Fibroblast of villous mesenchyme (primary cell): ENCODE data around the gene ACTN4. TPM values are rescaled to one million over a fixed set of nuclear protein-coding genes. Genes with fewer than 3 reads are reported as not detected.
"Not testable (repeated sequence)": the region's sequence is repeated elsewhere in the genome, so short reads cannot be mapped to it uniquely, and the experiment has no call there.

ENCODE experiments used
- DNase-seq: peaks from one replicate; pipeline ENCODE4 v3.0.0-alpha.2; 2010; ENCODE audit warnings: low read depth
- H3K4me3 ChIP-seq: 2 replicates; pipeline ENCODE4 v1.5.1; 2011; ENCODE audit warnings: low read depth, mild to moderate bottlenecking, low read length
- total RNA-seq: library from RNA; depleted of rRNA; stranded (reverse); fragments of >200 nt; gene quantifications from 2 replicates; pipeline ENCODE4 v1.2.3, GENCODE V29; 2012
- TF ChIP-seq, protein P1 (sequence below): IDR thresholded peaks from 2 replicates; pipeline ENCODE4 v1.5.1; 2012; ENCODE audit warnings: low read depth, mild to moderate bottlenecking, low read length; ENCODE audit not compliant: insufficient read depth

The ACTN4 gene
- 333 and 456 TPM in 2 replicates for total RNA-seq

DNA sequence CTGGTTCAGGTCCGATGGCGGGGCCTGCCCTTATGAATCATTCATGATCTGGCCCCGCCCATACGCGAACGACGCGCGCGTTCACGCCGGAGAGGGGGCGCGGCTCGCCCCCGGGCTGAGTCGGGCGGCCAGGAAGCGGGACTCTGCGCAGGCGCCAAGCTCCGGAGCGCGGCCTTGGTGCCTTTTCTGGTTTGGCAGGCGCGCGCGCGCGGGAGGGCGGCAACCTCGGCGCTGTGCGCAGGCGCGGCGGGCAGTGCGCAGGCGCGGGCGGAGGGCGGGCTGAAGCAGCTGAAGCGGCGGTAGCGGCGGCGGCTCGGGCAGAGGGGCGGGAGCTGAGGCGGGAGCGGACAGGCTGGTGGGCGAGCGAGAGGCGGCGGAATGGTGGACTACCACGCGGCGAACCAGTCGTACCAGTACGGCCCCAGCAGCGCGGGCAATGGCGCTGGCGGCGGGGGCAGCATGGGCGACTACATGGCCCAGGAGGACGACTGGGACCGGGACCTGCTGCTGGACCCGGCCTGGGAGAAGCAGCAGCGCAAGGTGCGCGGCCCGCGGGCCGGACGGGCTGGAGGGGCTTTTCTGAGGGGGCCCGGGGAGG is at the start of gene ACTN4:
TSS of gene ACTN4 (plus strand) at position 282 of the 598 bp plus-strand sequence. CDS start at position 379, 97 bp downstream.
- DNase-seq, result peak; percentile 97
- peak within 1 kb of the TSS; percentile 99 for H3K4me3 ChIP-seq
- TF ChIP-seq, protein P1, sequence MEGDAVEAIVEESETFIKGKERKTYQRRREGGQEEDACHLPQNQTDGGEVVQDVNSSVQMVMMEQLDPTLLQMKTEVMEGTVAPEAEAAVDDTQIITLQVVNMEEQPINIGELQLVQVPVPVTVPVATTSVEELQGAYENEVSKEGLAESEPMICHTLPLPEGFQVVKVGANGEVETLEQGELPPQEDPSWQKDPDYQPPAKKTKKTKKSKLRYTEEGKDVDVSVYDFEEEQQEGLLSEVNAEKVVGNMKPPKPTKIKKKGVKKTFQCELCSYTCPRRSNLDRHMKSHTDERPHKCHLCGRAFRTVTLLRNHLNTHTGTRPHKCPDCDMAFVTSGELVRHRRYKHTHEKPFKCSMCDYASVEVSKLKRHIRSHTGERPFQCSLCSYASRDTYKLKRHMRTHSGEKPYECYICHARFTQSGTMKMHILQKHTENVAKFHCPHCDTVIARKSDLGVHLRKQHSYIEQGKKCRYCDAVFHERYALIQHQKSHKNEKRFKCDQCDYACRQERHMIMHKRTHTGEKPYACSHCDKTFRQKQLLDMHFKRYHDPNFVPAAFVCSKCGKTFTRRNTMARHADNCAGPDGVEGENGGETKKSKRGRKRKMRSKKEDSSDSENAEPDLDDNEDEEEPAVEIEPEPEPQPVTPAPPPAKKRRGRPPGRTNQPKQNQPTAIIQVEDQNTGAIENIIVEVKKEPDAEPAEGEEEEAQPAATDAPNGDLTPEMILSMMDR, result no peak

DNA sequence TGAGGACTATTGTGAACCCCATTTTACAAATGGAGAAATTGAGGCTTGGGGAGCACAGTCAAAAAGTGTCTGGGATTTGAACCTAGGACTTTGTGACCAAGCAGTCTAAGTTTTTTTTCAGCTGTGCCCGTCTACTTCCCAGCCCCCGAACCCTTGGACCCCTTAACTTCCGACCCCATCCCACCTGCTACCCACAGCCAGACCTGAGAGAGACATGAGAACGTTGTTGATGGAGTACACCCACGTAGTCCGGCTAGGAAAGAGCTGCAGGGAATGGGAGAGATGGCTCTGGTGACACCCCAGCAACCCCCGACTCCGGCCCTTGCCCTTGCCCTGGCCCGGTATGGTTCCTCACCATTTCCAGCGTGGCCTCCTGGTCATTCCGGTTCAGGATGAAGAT is 47.7 kb upstream of the ACTN4 start:
- no peak for DNase-seq
- H3K4me3 ChIP-seq, result no peak overlapping the region
- TF ChIP-seq, protein P1, result no peak

DNA sequence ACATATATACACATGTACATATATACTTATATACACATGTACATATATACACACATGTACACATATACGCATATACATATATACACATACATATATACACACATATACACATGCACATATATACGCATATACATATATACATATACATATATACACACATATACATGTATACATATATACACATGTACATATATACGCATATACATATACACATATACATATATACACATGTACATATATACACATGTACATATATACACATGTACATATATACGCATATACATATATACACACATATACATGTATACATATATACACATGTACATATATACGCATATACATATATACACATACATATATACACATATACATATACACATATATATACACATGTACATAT is 44.6 kb upstream of the ACTN4 start:
- not testable (repeated sequence) for H3K4me3 ChIP-seq, DNase-seq

DNA sequence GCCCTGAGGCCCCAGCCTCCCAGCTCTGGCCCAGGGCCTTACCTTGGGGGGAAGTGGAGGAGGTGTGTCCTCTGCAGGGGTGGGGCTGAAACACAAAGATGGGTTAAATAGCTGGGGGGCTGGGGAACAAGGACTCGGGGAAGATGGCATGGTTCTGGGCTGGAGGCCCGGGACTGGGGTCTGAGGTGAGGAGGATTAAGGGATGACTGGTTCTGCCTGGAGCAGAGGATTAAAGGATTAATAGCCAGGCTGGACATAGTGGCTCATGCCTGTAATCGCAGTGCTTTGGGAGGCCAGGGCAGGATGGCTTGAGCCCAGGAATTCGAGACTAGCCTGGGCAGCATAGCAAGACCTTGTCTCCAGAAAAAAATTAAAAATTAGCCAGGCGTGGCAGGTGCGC is 41.3 kb upstream of the ACTN4 start:
- no peak overlapping the region for H3K4me3 ChIP-seq
- no peak for DNase-seq
- TF ChIP-seq, protein P1, result no peak

DNA sequence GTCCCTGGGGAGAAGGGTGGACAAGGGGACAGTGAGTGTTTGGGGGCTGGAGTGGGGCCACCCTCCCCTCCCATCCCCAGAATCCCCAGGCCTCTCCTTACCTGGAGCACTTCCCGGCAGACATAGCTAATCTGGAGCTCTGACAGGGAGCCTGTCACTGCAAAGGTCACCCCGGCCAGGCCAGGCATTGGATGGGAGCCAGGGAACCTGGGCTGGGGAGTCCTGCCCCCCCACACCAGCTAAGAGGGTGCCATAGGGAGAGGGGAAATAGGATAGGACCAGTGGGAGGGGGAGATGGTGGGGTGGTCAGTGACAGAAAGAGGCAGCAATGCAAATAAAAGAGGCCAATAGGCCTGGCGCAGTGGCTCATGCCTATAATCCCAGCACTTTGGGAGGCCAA is 33.2 kb upstream of the ACTN4 start:
- TF ChIP-seq, protein P1, result no peak
- DNase-seq, result no peak
- H3K4me3 ChIP-seq, result no peak overlapping the region

DNA sequence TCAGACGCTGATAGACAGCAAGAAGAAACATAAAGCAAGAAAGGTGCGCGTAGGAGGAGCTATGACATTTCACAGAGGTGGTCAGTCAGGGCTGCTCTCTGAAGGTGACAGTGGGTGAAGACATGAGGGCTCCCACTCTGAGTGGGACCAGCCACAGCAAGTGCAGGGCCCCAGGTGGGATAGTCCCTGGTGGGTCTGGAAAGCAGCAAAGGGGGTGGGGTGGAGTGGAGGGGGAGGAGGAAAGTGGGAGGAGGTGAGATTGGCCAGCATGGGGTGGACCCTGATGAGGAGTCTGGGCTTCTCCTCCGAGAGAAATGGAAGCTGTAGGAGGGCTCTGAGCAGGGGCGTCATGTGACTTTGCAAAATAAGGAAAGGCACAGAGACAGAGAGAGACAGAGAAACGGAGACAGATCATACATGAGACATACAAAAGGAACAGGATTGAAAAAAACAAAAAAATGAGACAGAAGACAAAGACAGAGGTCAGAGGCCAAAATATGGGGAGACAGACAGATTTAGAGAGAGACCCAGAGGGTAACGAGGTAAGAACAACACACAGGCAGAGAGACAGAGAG is 32.4 kb upstream of the ACTN4 start:
- DNase-seq, result no peak
- TF ChIP-seq, protein P1, result no peak
- H3K4me3 ChIP-seq, result no peak overlapping the region

DNA sequence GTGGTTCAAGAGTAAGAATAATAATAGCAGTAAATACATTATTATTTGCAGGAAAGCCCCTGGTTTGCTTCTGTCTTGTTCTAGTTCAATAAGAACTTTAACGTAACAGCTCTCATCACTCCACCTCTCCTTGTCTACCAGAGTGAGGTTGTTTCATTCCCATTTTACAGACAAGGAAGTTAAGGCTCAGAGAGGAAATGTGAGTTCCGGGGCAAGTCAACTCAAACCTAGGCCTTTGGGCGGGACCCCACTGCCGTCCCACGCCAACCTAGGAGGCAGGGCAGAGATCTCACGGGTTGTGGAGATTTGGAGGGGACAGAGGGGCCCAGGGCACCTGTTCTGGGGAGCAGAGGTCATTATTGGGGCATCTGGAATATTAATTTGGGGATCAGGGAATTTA is 31.2 kb upstream of the ACTN4 start:
- no peak overlapping the region for H3K4me3 ChIP-seq
- DNase-seq, result no peak
- TF ChIP-seq, protein P1, result no peak
